GM10847 (cell line): Measurements from ENCODE around the gene CLPSL1.

Experiments
- POLR2A ChIP-seq: IDR thresholded peaks from 2 replicates; pipeline ENCODE4 v1.6.1; 2011; ENCODE audit not compliant: insufficient read length; ENCODE audit errors: extremely low read depth

CLPSL1 gene

GRCh38 chr6:35752330-35752729 is 28.5 kb upstream of the CLPSL1 start:
- no peak for TF ChIP-seq POLR2A

- TF ChIP-seq POLR2A: no peak
These were observed 26.2 kb upstream of the CLPSL1 start for GRCh38 chr6:35754452-35755277.

GRCh38 chr6:35755278-35755924 is 25.4 kb upstream of the CLPSL1 start:
- no peak for TF ChIP-seq POLR2A

GRCh38 chr6:35757456-35758123 is 23.2 kb upstream of the CLPSL1 start:
- no peak for TF ChIP-seq POLR2A

GRCh38 chr6:35759426-35759825 is 21.4 kb upstream of the CLPSL1 start:
- TF ChIP-seq POLR2A: no peak

- TF ChIP-seq POLR2A: no peak
These were observed 15.1 kb upstream of the CLPSL1 start for GRCh38 chr6:35765739-35766138.

GRCh38 chr6:35769211-35769610 is 11.6 kb upstream of the CLPSL1 start:
- no peak for TF ChIP-seq POLR2A

- TF ChIP-seq POLR2A: no peak
These were observed 9.5 kb upstream of the CLPSL1 start for GRCh38 chr6:35771343-35771627.

GRCh38 chr6:35774116-35774794 is 6.6 kb upstream of the CLPSL1 start:
- no peak for TF ChIP-seq POLR2A

GRCh38 chr6:35775031-35775430 is 5.8 kb upstream of the CLPSL1 start:
- TF ChIP-seq POLR2A: no peak

GRCh38 chr6:35776364-35777215 is 4.2 kb upstream of the CLPSL1 start, which contains the start of gene CLPSL2:
Gene CLPSL2, plus strand, starts transcription at chr6:35776598. Its CDS starts 21 bp downstream, at chr6:35776619.
- TF ChIP-seq POLR2A: no peak

GRCh38 chr6:35777356-35778102 is 3.3 kb upstream of the CLPSL1 start:
- no peak for TF ChIP-seq POLR2A

- no peak for TF ChIP-seq POLR2A
These were observed 2.4 kb upstream of the CLPSL1 start for GRCh38 chr6:35778437-35778836.

- no peak for TF ChIP-seq POLR2A
These were observed 471 bp downstream of the CLPSL1 start for GRCh38 chr6:35781290-35781689.
